Left forelimb (tissue), 1 donor: ENCODE data around the gene CHST11.

ENCODE experiments used
- DNase-seq: peaks from one replicate; pipeline ENCODE4 v3.0.0-alpha.2; 2018; ENCODE audit warnings: low spot score

The CHST11 gene

DNA sequence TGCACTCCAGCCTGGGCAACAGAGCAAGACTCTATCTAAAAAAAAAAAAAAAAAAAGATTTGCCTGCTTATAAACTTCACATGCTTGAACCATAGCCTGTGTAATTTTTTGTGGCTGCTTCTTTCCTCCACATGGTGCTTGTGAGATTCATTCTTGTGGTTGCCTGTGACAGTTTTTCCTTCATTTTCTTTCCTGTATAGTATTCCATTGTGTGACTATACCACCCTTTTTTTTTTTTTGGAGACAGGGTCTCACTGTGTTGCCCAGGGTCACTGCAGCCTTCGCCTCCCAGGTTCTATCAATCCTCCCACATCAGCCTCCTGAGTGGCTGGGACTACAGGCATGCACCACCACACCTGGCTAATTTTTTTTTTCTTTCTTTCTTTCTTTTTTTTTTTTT lies 22.6 kb upstream of the CHST11 start:
- DNase-seq, result no peak

- DNase-seq, result no peak
These were observed 21.6 kb upstream of the CHST11 start for GRCh38 chr12:104435175-104435574.

GRCh38 chr12:104435765-104436164 lies 21.0 kb upstream of the CHST11 start:
- DNase-seq, result no peak

GRCh38 chr12:104436790-104437189 lies 20.0 kb upstream of the CHST11 start:
- DNase-seq, result no peak

DNA sequence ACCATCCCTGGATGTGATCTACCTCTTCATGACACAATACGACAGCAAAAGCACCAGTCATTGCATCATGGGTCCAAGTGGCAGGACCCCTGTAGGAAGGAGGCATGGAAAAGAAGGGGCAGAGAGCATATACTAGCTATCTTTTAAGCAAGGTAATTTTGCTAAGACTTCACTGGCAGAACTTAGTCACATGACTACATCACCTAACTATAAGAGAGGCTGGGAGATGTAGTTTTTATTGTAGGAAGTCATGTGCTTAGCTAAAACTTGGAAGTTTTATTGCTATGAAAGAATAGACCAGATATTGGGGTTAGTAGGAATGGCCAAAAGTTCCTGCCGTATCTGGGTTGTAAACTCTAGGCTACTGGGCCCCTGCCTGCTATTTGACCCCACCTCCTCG lies 18.6 kb upstream of the CHST11 start:
- DNase-seq, result no peak

DNA sequence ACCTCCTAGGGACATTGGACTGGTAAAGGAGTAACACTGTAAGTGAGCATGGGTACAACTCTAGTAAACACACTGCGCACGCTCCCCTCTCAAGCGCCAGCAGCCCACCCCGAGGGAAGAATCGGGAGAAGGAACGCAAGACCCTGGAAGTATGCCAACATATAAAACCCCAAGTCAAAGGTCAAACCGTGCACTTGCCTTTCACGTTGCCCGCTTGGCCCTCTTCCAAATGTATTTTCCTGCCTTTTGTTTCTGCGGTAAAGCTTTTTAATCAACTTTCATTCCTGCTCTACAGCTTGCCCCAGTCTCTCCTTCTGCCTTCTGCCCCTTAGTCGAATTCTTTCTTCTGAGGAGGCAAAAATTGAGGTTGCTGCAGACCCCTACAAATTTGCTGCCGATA lies 17.6 kb upstream of the CHST11 start:
- no peak for DNase-seq

DNA sequence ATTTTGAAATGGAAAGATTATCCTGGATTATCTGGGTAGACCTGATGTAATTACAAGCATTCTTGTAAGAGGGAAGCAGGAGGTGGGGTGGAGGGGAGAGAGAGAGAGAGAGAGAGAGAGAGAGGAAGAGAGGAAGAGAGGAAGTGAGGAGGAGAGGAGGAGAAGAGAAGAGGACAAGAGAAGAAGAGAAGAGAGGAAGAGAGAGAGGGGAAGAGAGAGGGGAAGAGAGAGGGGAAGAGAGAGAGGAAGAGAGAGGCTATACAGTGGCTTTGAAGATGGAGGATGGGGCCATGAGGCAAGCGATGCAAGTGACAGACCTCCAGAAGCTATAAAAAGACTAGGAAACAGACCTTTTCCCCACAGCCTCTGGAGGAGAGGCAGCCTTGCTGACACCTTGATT lies 13.7 kb upstream of the CHST11 start:
- DNase-seq, result no peak

- DNase-seq, result no peak
These were observed 9.9 kb upstream of the CHST11 start for GRCh38 chr12:104446646-104447421.

- DNase-seq, result no peak
These were observed 8.7 kb upstream of the CHST11 start for GRCh38 chr12:104448031-104448430.

- no peak for DNase-seq
These were observed 8.3 kb upstream of the CHST11 start for GRCh38 chr12:104448451-104448850.

DNA sequence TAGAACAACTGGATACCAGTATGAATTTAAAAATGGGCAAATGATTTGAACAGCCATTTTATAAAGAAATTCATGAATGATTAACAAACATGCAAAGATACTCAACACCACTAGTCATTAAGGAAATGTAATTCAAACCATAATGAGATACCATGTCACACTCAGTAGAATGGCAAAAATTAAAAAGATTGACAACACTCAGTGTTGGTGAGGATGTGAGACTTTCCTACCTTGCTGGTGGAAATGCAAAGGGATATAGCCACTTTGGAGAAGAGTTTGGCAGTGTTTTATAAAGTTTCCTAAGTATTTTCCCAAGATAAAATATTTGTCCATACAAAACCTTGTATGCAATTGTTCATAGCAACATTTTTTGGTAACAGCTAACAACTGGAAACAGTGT lies 6.0 kb upstream of the CHST11 start:
- DNase-seq, result no peak

GRCh38 chr12:104452087-104452486 lies 4.7 kb upstream of the CHST11 start:
- no peak for DNase-seq

- no peak for DNase-seq
These were observed 3.6 kb upstream of the CHST11 start for GRCh38 chr12:104453133-104453532.

DNA sequence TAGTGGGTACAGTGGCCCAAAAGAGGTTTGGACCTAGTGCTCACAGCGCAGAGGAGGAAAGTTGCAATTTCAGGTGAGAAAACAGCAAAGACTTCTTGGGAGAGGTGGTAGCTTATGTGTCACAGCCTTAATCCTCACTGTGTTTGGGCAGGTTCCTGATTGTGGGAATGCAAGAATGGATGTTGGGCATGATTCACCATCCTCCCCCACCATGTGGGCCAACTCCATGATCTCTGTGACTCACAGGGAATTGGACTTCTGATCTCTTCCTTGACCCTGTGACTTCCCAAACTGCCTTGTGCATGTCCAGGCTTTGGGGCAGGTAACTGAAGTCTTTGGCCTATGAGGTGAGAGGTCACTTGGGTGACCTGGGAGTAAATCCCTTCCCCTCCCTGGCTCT lies 1.8 kb upstream of the CHST11 start:
- DNase-seq, result no peak

- DNase-seq, result no peak
These were observed 951 bp upstream of the CHST11 start for GRCh38 chr12:104455578-104456416.

GRCh38 chr12:104456950-104457745 lies 400 bp downstream of the CHST11 start:
- DNase-seq, result peak; percentile 85

DNA sequence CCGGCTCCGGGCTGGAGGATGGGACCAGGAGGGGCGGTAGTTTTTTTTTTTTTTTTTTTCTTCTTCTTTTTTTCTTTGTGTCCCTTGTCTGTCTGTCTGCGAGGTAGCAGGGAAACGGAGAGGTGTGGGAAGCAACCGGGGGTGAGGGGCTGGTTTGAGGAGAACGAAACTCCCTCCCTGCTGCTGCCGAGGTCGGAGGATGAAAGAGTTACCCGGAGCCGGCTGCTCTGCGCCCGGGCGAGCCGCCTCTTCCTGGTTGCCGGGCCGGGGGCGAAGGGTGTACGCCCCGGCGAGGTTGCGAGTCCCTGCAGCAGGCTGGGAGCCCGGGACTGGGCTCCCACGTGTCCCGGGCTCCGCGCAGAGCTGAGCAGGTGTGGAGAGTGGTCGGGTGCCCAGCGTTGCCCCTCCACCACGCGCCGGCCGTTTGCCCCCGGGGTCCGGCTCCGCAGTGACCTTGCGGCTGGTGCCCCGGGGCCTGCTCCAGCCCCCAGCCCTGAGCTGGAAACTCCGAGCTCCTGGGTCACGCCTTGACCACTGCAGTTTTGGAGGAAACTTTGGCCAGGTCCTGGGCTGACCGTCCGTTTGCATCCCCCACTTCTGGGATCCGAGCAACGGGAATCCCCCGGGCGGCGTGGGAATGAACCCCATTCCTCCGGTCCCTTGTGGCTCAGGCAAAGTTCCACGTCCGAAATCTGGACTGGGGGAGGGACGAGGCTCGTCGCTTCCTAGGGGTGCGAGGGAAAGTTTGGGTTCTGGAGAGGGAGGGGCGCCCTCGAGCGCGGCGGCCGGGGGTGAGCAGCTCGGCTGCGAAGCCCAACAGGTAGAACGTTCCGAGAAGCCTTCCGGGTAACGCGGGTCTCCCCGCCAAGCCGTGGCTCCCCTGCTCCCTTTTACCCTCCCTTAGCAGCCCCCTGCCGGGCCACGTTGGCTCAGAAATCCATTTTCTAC lies 1.3 kb downstream of the CHST11 start:
- peak; percentile 65 for DNase-seq

DNA sequence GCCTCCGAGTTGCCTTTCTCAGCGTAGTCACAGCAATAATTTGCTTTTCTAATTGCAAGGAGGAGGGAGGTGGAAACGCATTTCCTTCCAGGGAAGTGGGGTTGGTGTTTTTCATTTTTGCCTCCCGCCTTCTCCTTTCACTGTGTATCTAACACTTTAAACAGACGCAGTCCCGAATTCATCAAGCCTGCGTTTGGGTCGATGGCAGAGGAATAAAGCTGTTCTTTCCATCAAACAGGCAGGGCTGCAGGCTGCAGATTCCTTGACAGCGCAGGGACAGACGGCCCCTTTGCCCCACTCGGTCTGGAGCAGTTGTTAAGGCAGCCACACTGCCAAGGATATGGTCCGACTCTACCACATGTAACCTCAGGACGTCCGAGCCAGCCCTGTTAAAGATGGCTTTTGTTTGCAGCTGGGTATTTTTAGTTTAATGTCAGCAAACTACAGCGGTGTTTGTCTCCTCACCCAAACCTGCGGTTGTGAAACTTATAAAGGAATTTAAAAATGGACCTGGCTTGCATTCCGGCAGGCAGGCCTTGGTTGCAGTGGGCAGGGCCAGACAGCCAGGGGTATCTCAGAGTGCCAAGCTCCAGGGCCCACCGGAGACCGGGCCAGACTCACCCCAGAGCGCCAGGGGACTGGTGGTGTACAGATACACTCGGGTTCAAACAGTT lies 2.1 kb downstream of the CHST11 start:
- peak; percentile 68 for DNase-seq

GRCh38 chr12:104459368-104459909 lies 2.7 kb downstream of the CHST11 start:
- DNase-seq, result no peak

GRCh38 chr12:104460041-104460719 lies 3.4 kb downstream of the CHST11 start:
- DNase-seq, result no peak
